Mesendoderm (in vitro differentiated cells): ENCODE measurements around the gene METTL1.

Experiments
- DNase-seq: peaks from one replicate; pipeline ENCODE4 v3.0.0; 2013
- H2AK5ac ChIP-seq: 2 replicates; pipeline ENCODE4 v1.6.1; 2013; ENCODE audit warnings: low read length, inconsistent platforms
- H2BK120ac ChIP-seq: 2 replicates; pipeline ENCODE4 v1.6.1; 2013; ENCODE audit warnings: low read depth, mild to moderate bottlenecking, low read length, moderate library complexity, mixed read lengths
- H2BK15ac ChIP-seq: replicated peaks from 2 replicates; pipeline ENCODE4 v1.6.1; 2013; ENCODE audit warnings: low read depth, mild to moderate bottlenecking, moderate library complexity
- H2BK5ac ChIP-seq: 2 replicates; pipeline ENCODE4 v1.6.1; 2013; ENCODE audit warnings: low read length, inconsistent platforms
- H3K18ac ChIP-seq: 2 replicates; pipeline ENCODE4 v1.6.1; 2013; ENCODE audit warnings: mild to moderate bottlenecking, low read length, mixed read lengths
- H3K23ac ChIP-seq: one replicate; pipeline ENCODE4 v1.6.1; 2013; ENCODE audit warnings: low read length
- H3K27ac ChIP-seq: 2 replicates; pipeline ENCODE4 v1.5.1; 2013; ENCODE audit warnings: low read depth, mild to moderate bottlenecking, inconsistent platforms, low read length, moderate library complexity
- H3K27me3 ChIP-seq: 2 replicates; pipeline ENCODE4 v1.6.1; 2013; ENCODE audit warnings: low read length, control low read depth, mild to moderate bottlenecking, inconsistent platforms; ENCODE audit not compliant: insufficient read depth, poor library complexity
- H3K36me3 ChIP-seq: 2 replicates; pipeline ENCODE4 v1.6.1; 2013; ENCODE audit warnings: low read length, inconsistent platforms; ENCODE audit not compliant: control insufficient read depth, insufficient read depth
- H3K4ac ChIP-seq: one replicate; pipeline ENCODE4 v1.6.1; 2013; ENCODE audit warnings: low read depth, mild to moderate bottlenecking, low read length, moderate library complexity
- H3K4me1 ChIP-seq: 2 replicates; pipeline ENCODE4 v1.6.1; 2013; ENCODE audit warnings: low read depth, low read length, inconsistent platforms; ENCODE audit not compliant: control insufficient read depth
- H3K4me2 ChIP-seq: 2 replicates; pipeline ENCODE4 v1.6.1; 2013; ENCODE audit warnings: low read length
- H3K4me3 ChIP-seq: 2 replicates; pipeline ENCODE4 v1.5.1; 2013; ENCODE audit warnings: mild to moderate bottlenecking, low read length
- H3K56ac ChIP-seq: one replicate; pipeline ENCODE4 v1.6.1; 2013; ENCODE audit warnings: low read length
- H3K79me1 ChIP-seq: 2 replicates; pipeline ENCODE4 v1.6.1; 2013; ENCODE audit warnings: low read length, inconsistent platforms
- H3K79me2 ChIP-seq: 2 replicates; pipeline ENCODE4 v1.6.1; 2013; ENCODE audit warnings: mild to moderate bottlenecking, low read length; ENCODE audit not compliant: control insufficient read depth, insufficient read depth
- H3K9ac ChIP-seq: 2 replicates; pipeline ENCODE4 v1.6.1; 2013; ENCODE audit warnings: low read length, inconsistent platforms
- H4K5ac ChIP-seq: one replicate; pipeline ENCODE4 v1.6.1; 2013; ENCODE audit warnings: low read length
- H4K8ac ChIP-seq: one replicate; pipeline ENCODE4 v1.6.1; 2013; ENCODE audit warnings: low read depth, mild to moderate bottlenecking, control low read depth, low read length, moderate library complexity
- WGBS: extraction: QIAGEN DNeasy Blood & Tissue Kit; methylation state at CpG from one replicate; pipeline ENCODE4 v1.1.7; 2013; ENCODE audit warnings: low lambda C conversion rate, missing lambda C conversion rate; ENCODE audit not compliant: insufficient coverage; ENCODE audit errors: extremely low coverage; 5-methylcytosine and 5-hydroxymethylcytosine counted together

METTL1 gene

DNA sequence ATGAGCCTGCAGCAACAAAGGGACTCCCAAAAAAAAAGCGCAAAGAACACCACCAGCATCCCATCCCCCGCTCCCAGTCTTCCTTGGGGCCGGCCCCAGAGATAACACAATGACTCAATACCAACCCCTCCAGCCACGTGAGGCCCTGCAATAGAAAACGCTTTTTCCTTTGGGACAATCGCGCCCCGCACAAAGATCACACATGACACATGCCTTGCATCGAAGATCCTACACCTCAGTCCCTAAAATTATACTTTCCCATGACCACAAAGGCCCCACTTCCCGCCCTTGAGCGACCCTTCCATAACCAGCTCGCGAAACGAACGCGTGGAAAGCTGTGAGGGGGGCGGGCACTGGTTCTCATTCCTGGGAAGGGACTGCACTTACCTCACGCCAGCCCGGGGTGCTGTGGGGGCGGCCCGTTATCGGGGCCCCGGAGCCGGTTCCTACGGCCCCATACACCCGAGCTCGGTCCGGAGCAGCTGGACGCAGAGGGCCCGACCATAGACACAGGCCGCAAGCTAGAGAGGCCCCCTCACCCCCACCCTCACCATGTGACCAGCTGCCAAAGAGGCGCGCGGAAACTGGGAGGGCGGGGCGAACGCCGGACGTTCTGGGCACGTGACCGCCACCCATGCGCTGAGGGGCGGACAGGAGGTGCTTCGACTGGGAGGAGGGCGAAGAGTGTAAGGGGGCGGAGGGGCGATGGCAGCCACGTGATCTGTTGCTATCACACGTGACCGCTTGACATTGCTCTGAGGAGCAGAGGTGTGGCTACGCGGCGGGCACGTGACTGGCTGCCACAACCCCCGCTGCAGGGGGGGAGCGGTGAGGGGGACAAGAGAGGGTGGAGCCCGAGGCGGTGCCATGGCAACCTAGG lies 19.9 kb downstream of the METTL1 start, which contains the start of gene CDK4:
Gene CDK4 (minus strand): TSS at position 523 of the 880 bp plus-strand sequence. CDS start 593 bp downstream, outside the sequence.
- Histone ChIP-seq H2AK5ac (peak within 1 kb of the TSS; percentile 53), H3K79me1 (peaks cover 10% of the 10 kb centered on the region), H3K27me3 (peaks cover 16% of the 10 kb centered on the region), H4K8ac (no peak within 1 kb of the TSS), H3K9ac (peak within 1 kb of the TSS; percentile 96), H2BK5ac (peak within 1 kb of the TSS; percentile 37), H2BK120ac (no peak within 1 kb of the TSS), H3K4me3 (peak within 1 kb of the TSS; percentile 94), H3K23ac (peak within 1 kb of the TSS; percentile 56), H3K27ac (no peak within 1 kb of the TSS), H2BK15ac (no peak within 1 kb of the TSS), H3K4ac (peak within 1 kb of the TSS; percentile 79), H3K4me1 (peaks cover 9% of the 10 kb centered on the region), H3K36me3 (peaks cover 3% of the 10 kb centered on the region), H3K56ac (peak within 1 kb of the TSS; percentile 90), H4K5ac (no peak within 1 kb of the TSS), H3K4me2 (peak within 1 kb of the TSS; percentile 90), H3K18ac (peak within 1 kb of the TSS; percentile 51), H3K79me2 (peaks cover 18% of the 10 kb centered on the region)
- peak; percentile 100 for DNase-seq
- WGBS, result no CpG with 5 or more reads among the region's 58 CpGs

DNA sequence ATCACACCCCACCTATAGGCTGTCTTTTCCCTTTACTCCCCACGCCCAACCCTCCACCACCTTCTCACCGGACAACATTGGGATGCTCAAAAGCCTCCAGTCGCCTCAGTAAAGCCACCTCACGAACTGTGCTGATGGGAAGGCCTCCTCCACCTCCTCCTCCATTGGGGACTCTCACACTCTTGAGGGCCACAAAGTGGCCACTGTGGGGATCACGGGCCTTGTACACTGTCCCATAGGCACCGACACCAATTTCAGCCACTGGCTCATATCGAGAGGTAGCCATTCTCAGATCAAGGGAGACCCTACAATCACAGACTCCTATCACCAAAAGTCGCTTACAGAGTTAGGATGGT lies 20.5 kb downstream of the METTL1 start:
- Histone ChIP-seq H3K4me2 (peak overlapping the region; percentile 90), H3K56ac (peak overlapping the region; percentile 90), H3K23ac (no peak overlapping the region), H3K79me2 (peaks cover 18% of the 10 kb centered on the region), H3K27ac (no peak overlapping the region), H3K36me3 (peaks cover 5% of the 10 kb centered on the region), H3K27me3 (peaks cover 14% of the 10 kb centered on the region), H4K5ac (no peak overlapping the region), H3K79me1 (peaks cover 10% of the 10 kb centered on the region), H2BK15ac (no peak overlapping the region), H3K4me1 (peaks cover 9% of the 10 kb centered on the region), H4K8ac (no peak overlapping the region), H2BK5ac (no peak overlapping the region), H3K4me3 (peak overlapping the region; percentile 94), H3K18ac (peak overlapping the region; percentile 51), H2BK120ac (no peak overlapping the region), H3K4ac (peak overlapping the region; percentile 79), H3K9ac (peak overlapping the region; percentile 96), H2AK5ac (peak overlapping the region; percentile 53)
- no CpG with 5 or more reads among the region's 8 CpGs for WGBS
- DNase-seq, result no peak

DNA sequence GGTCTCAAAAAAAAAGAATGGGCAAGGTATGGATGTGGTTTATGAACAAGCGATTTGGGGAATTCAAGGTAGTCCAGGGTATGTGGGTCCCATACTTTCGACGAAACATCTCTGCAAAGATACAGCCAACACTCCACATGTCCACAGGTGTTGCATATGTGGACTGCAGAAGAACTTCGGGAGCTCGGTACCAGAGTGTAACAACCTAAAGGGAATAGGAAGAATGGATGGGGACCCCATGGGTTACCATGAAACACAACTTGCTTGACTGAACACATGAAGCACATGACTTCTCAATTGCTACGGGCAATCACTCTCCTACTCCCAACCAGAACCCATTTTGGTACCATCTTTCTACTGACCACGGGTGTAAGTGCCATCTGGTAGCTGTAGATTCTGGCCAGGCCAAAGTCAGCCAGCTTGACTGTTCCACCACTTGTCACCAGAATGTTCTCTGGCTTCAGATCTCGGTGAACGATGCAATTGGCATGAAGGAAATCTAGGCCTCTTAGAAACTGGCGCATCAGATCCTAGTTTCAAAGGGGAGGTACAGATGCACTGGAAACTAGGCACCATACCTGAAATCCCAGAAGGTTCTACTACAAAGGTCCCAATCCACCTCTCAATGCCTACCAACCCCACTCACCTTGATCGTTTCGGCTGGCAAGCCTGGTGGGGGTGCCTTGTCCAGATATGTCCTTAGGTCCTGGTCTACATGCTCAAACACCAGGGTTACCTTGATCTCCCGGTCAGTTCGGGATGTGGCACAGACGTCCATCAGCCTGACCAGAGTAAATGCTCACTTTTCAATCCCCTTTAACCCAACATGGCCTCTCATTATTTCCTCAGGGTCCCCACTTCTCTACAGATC lies 21.1 kb downstream of the METTL1 start:
- Histone ChIP-seq H3K27ac (no peak overlapping the region), H2BK120ac (no peak overlapping the region)

DNA sequence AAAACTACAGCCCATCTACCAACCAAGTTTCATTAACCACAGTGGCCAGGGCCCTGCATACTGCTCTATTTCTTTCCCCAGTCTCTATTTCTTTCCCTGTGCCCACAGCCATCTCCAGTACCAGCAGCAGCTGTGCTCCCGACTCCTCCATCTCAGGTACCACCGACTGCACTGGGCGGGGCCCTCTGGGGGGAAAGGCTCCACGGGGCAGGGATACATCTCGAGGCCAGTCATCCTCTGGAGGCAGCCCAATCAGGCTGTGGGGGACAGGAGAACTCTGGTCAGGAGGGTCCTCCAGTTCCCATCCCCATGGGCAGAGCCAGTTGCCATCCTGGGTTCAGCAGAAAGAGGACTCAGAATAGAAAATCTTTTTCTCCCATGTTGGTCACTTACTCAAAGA lies 22.8 kb downstream of the METTL1 start:
- WGBS, result no CpG with 5 or more reads among the region's 5 CpGs
- H3K23ac ChIP-seq, result no peak overlapping the region

More for the DNA sequence above, 21.1 kb downstream of the METTL1 start:
- Histone ChIP-seq H3K79me2 (peaks cover 18% of the 10 kb centered on the region), H4K8ac (no peak overlapping the region), H3K9ac (peak overlapping the region; percentile 96), H3K27me3 (peaks cover 8% of the 10 kb centered on the region), H4K5ac (peak overlapping the region; percentile 12), H3K23ac (no peak overlapping the region), H2BK15ac (no peak overlapping the region), H3K4me3 (peak overlapping the region; percentile 94), H3K4ac (no peak overlapping the region), H3K79me1 (peaks cover 10% of the 10 kb centered on the region), H2AK5ac (no peak overlapping the region), H3K4me2 (peak overlapping the region; percentile 90), H3K36me3 (peaks cover 5% of the 10 kb centered on the region), H3K56ac (peak overlapping the region; percentile 90), H3K18ac (no peak overlapping the region), H2BK5ac (no peak overlapping the region), H3K4me1 (peaks cover 9% of the 10 kb centered on the region)
- DNase-seq, result no peak
- WGBS, result no CpG with 5 or more reads among the region's 15 CpGs

DNA sequence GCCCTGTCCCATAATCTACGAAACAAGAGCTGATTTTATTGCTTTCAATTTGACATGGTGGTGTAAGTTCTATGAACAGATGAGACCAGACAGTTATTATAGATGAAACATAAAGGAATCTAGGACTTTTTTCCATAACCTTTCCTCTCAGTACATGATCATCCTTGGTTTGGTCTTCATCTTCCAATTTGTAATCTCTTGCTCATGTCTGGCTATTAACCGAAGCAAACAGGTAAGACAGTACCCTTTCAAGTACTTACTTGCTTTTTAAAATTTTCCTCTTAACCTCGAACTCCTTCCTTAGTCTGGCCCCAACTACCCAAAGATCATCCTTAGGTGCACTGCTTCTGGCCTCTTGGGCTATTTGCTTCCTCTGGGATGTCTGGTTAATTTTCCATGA lies 25.9 kb downstream of the METTL1 start:
- Histone ChIP-seq H3K4me3 (no peak overlapping the region), H4K5ac (no peak overlapping the region), H3K4me2 (no peak overlapping the region), H3K27ac (no peak overlapping the region), H2AK5ac (no peak overlapping the region), H2BK15ac (no peak overlapping the region), H2BK120ac (no peak overlapping the region), H3K27me3 (no peaks in the 10 kb centered on the region), H3K36me3 (peaks cover 5% of the 10 kb centered on the region), H3K18ac (no peak overlapping the region), H3K9ac (no peak overlapping the region), H3K23ac (no peak overlapping the region), H3K4ac (no peak overlapping the region), H2BK5ac (no peak overlapping the region), H3K4me1 (peaks cover 4% of the 10 kb centered on the region), H4K8ac (no peak overlapping the region), H3K56ac (no peak overlapping the region), H3K79me1 (peaks cover 8% of the 10 kb centered on the region), H3K79me2 (peaks cover 8% of the 10 kb centered on the region)
- no CpG with 5 or more reads among the region's 3 CpGs for WGBS
- DNase-seq, result no peak

More for the DNA sequence above, 22.8 kb downstream of the METTL1 start:
- H3K4me3 ChIP-seq, result no peak overlapping the region
- no peak overlapping the region for H4K5ac ChIP-seq
- H3K79me1 ChIP-seq, result peaks cover 10% of the 10 kb centered on the region
- H3K9ac ChIP-seq, result no peak overlapping the region
- peaks cover 18% of the 10 kb centered on the region for H3K79me2 ChIP-seq
- no peak overlapping the region for H3K18ac ChIP-seq
- no peak overlapping the region for H3K56ac ChIP-seq
- H2BK15ac ChIP-seq, result no peak overlapping the region
- peaks cover 5% of the 10 kb centered on the region for H3K36me3 ChIP-seq
- H3K27ac ChIP-seq, result no peak overlapping the region
- H3K4me2 ChIP-seq, result no peak overlapping the region
- no peak overlapping the region for H2BK120ac ChIP-seq
- H3K27me3 ChIP-seq, result peaks cover 3% of the 10 kb centered on the region
- H4K8ac ChIP-seq, result no peak overlapping the region
- peaks cover 9% of the 10 kb centered on the region for H3K4me1 ChIP-seq
- H2AK5ac ChIP-seq, result no peak overlapping the region
- DNase-seq, result no peak
- no peak overlapping the region for H3K4ac ChIP-seq
- no peak overlapping the region for H2BK5ac ChIP-seq
